OCI-LY7 (cell line): ENCODE measurements around the gene ATP1B3. TPM values are rescaled to one million over a fixed set of nuclear protein-coding genes. Genes with fewer than 3 reads are reported as not detected.
A peak's percentile ranks its signal among the peaks of the same experiment; 100 is the strongest.
"Not testable (repeated sequence)": the region's sequence is repeated elsewhere in the genome, so short reads cannot be mapped to it uniquely, and the experiment has no call there.

Experiments
- BruUV-seq: library from RNA; stranded (reverse); fragments of 400-500 nt; replicated peaks from 2 replicates; lab custom pipeline; 2021; lab: Mats Ljungman, UMichigan
- CTCF ChIA-PET: fragments of 300-600 bp; sonication (Branson Sonifier 250); formaldehyde crosslinking; loops from one replicate; lab custom pipeline; 2022; ENCODE audit warnings: antibody characterized with exemption; ENCODE audit not compliant: unreplicated experiment; lab: Charles Lee
- POLR2A ChIA-PET: fragments of 300-600 bp; sonication (Branson Sonifier 250); formaldehyde crosslinking; loops from one replicate; lab custom pipeline; 2022; ENCODE audit warnings: antibody characterized with exemption; lab: Charles Lee
- DNase-seq: peaks from one replicate; pipeline ENCODE4 v3.0.0-alpha.2; 2015; ENCODE audit warnings: low spot score
- H2AFZ ChIP-seq: fragments of 200-600 bp; sonication (generic), shearing (Covaris generic); 2 replicates; pipeline ENCODE4 v1.6.1; 2014; ENCODE audit warnings: mild to moderate bottlenecking, antibody characterized with exemption, low read length, moderate library complexity
- H3K27ac ChIP-seq: fragments of 200-600 bp; sonication (generic); 2 replicates; pipeline ENCODE4 v1.5.1; 2014; ENCODE audit warnings: mixed run types, low read depth, mild to moderate bottlenecking, moderate library complexity, low read length, inconsistent platforms; ENCODE audit not compliant: poor library complexity, severe bottlenecking
- H3K36me3 ChIP-seq: fragments of 200-600 bp; sonication (generic); 2 replicates; pipeline ENCODE4 v1.6.1; 2014; ENCODE audit warnings: mild to moderate bottlenecking, antibody characterized with exemption, low read length, moderate library complexity, mixed read lengths; ENCODE audit not compliant: insufficient read depth
- H3K4me1 ChIP-seq: fragments of 200-600 bp; sonication (generic); 2 replicates; pipeline ENCODE4 v1.5.1; 2014; ENCODE audit warnings: mild to moderate bottlenecking, low read length; ENCODE audit not compliant: insufficient read depth, poor library complexity, severe bottlenecking
- H3K4me2 ChIP-seq: fragments of 200-600 bp; sonication (generic); 2 replicates; pipeline ENCODE4 v1.6.1; 2014; ENCODE audit warnings: mild to moderate bottlenecking, low read length
- H3K4me3 ChIP-seq: fragments of 200-600 bp; sonication (generic); 2 replicates; pipeline ENCODE4 v1.5.1; 2014; ENCODE audit warnings: mild to moderate bottlenecking, low read depth, low read length; ENCODE audit not compliant: poor library complexity, severe bottlenecking
- H3K79me2 ChIP-seq: fragments of 200-600 bp; sonication (generic); 2 replicates; pipeline ENCODE4 v1.6.1; 2016; ENCODE audit warnings: low read depth, mild to moderate bottlenecking, low read length, moderate library complexity, mixed read lengths; ENCODE audit not compliant: insufficient read depth
- H3K9me2 ChIP-seq: fragments of 200-600 bp; sonication (generic); 2 replicates; pipeline ENCODE4 v1.6.1; 2016; ENCODE audit warnings: mild to moderate bottlenecking, low read length, mixed read lengths; ENCODE audit not compliant: insufficient read depth
- H3K9me3 ChIP-seq: fragments of 200-600 bp; sonication (generic); 2 replicates; pipeline ENCODE4 v1.6.1; 2014; ENCODE audit warnings: mild to moderate bottlenecking, mixed run types, low read length, mixed read lengths
- H4K20me1 ChIP-seq: fragments of 200-600 bp; sonication (generic); 2 replicates; pipeline ENCODE4 v1.6.1; 2014; ENCODE audit warnings: mild to moderate bottlenecking, antibody characterized with exemption, low read length, moderate library complexity, mixed read lengths; ENCODE audit not compliant: insufficient read depth
- EZH2phosphoT487 ChIP-seq: fragments of 200-600 bp; sonication (generic); IDR thresholded peaks from 2 replicates; pipeline ENCODE4 v1.6.1; 2018; ENCODE audit warnings: low read depth, borderline replicate concordance, mild to moderate bottlenecking, mixed run types, antibody characterized with exemption, low read length, moderate library complexity, mixed read lengths
- intact Hi-C: fragments of 100-400 bp; cut with micrococcal nuclease; formaldehyde crosslinking; loops from one replicate; pipeline ENCODE4 v1.10.0; 2022; ENCODE audit not compliant: unreplicated experiment
- total RNA-seq, 2 experiments: library from RNA; depleted of rRNA in 1 of 2; stranded (reverse); fragments of >200 nt in 1 of 2; shearing (Covaris generic) in 1 of 2; gene quantifications; 2 replicates each; pipeline ENCODE4 v1.2.3, GENCODE V29; 2014 to 2022
- TF ChIP-seq, protein P1 (sequence below): fragments of 200-600 bp; sonication (generic); conservative IDR thresholded peaks from 2 replicates; pipeline ENCODE4 v1.5.1; 2014; ENCODE audit warnings: mild to moderate bottlenecking, antibody characterized with exemption, low read length, moderate library complexity, mixed read lengths

Gene ATP1B3
- total RNA-seq, 2 experiments from 2014 or later, result 53.8 to 133 TPM

DNA sequence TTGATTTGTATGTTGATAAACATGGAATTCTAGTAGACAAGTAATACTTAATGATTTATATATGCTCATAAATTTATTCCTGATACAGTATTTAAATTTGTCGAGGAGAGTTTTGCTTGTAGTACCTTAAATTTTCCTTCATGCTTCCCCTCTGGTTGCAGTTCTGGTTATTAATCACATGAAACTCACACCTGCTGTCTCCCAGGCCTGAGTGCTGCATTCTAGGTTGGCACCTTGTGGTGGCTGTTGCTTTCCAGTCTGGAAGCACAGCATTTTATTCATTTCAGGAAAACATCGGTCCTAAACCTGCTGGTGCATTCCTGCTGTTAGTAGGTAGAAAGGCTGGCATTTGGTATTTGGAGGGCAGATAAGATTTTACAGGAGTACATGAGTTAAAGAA, 44.9 kb downstream of the ATP1B3 start:
- H3K9me3 ChIP-seq, result no peaks in the 10 kb centered on the region
- CTCF ChIA-PET, result no interaction called here
- peaks cover 97% of the 10 kb centered on the region for H3K36me3 ChIP-seq
- no peak overlapping the region for H2AFZ ChIP-seq
- BruUV-seq, result no TSS peak
- no peak overlapping the region for H3K4me2 ChIP-seq
- TF ChIP-seq, protein P1, sequence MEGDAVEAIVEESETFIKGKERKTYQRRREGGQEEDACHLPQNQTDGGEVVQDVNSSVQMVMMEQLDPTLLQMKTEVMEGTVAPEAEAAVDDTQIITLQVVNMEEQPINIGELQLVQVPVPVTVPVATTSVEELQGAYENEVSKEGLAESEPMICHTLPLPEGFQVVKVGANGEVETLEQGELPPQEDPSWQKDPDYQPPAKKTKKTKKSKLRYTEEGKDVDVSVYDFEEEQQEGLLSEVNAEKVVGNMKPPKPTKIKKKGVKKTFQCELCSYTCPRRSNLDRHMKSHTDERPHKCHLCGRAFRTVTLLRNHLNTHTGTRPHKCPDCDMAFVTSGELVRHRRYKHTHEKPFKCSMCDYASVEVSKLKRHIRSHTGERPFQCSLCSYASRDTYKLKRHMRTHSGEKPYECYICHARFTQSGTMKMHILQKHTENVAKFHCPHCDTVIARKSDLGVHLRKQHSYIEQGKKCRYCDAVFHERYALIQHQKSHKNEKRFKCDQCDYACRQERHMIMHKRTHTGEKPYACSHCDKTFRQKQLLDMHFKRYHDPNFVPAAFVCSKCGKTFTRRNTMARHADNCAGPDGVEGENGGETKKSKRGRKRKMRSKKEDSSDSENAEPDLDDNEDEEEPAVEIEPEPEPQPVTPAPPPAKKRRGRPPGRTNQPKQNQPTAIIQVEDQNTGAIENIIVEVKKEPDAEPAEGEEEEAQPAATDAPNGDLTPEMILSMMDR, result no peak
- TF ChIP-seq EZH2phosphoT487, result no peak
- H3K4me3 ChIP-seq, result no peak overlapping the region
- H3K9me2 ChIP-seq, result no peaks in the 10 kb centered on the region
- H4K20me1 ChIP-seq, result no peaks in the 10 kb centered on the region
- no peaks in the 10 kb centered on the region for H3K4me1 ChIP-seq
- H3K27ac ChIP-seq, result no peak overlapping the region
- POLR2A ChIA-PET, result no interaction called here
- intact Hi-C loops, result no loop called here
- DNase-seq, result no peak
- peaks cover 4% of the 10 kb centered on the region; the same call in 1 of the 2 replicates for H3K79me2 ChIP-seq

- H4K20me1 ChIP-seq, H2AFZ ChIP-seq, DNase-seq, H3K9me2 ChIP-seq, CTCF ChIA-PET, intact Hi-C loops, H3K4me1 ChIP-seq, H3K79me2 ChIP-seq, H3K9me3 ChIP-seq, H3K4me2 ChIP-seq, H3K4me3 ChIP-seq, H3K27ac ChIP-seq: not testable (repeated sequence)
- TSS peak; percentile 81 for BruUV-seq
- peaks cover 84% of the 10 kb centered on the region for H3K36me3 ChIP-seq
- POLR2A ChIA-PET, result interaction anchor here (0.6 kb wide), 1 partner anchor 63 kb away, joined by 4 read pairs; no protein-coding TSS in a partner anchor
Measured at GRCh38 chr3:141925677-141926076, 49.2 kb downstream of the ATP1B3 start.

GRCh38 chr3:141926929-141927328, 50.5 kb downstream of the ATP1B3 start:
- Histone ChIP-seq H3K27ac (no peak overlapping the region), H3K9me2 (no peaks in the 10 kb centered on the region), H3K4me1 (no peaks in the 10 kb centered on the region), H3K79me2 (no peaks in the 10 kb centered on the region), H3K4me2 (no peak overlapping the region), H3K4me3 (no peak overlapping the region), H3K36me3 (peaks cover 73% of the 10 kb centered on the region), H4K20me1 (no peaks in the 10 kb centered on the region), H2AFZ (no peak overlapping the region), H3K9me3 (no peaks in the 10 kb centered on the region)
- POLR2A ChIA-PET, result interaction anchor here (0.6 kb wide), 1 partner anchor 49 kb away, joined by 3 read pairs; no protein-coding TSS in a partner anchor
- no peak for DNase-seq
- intact Hi-C loops, result no loop called here
- BruUV-seq, result no TSS peak
- no peak for TF ChIP-seq EZH2phosphoT487
- TF ChIP-seq, protein P1, result no peak
- CTCF ChIA-PET, result no interaction called here
